ENCODE results near the gene DGKZ. TPM values are rescaled to one million over a fixed set of nuclear protein-coding genes. Genes with fewer than 3 reads are reported as not detected.
A peak's percentile ranks its signal among the peaks of the same experiment; 100 is the strongest.

DGKZ gene
- total and polyA plus RNA-seq, 2 of the 13 experiments (the other 11 are each of a cell fraction or from before 2014, with no cell fraction given), result 15.8 to 20.7 TPM

- TF ChIP-seq ZNF841 (CRISPR knock-in tag; IDR thresholded peaks at IDR 0.05; ENCODE audit: borderline replicate concordance) (no peak), FOSL2 (CRISPR knock-in tag; IDR thresholded peaks at IDR 0.05) (peak; percentile 19; the same call in 1 of the 2 replicates), ZNF737 (CRISPR knock-in tag; IDR thresholded peaks at IDR 0.05; ENCODE audit: borderline replicate concordance) (no peak), SRSF4 (IDR thresholded peaks at IDR 0.05; ENCODE audit: low read depth, low read length, poor library complexity, severe bottlenecking) (no peak), SNAPC4 (CRISPR knock-in tag; IDR thresholded peaks at IDR 0.05) (no peak), XRCC5 (optimal IDR thresholded peaks at IDR 0.05; ENCODE audit: low read length) (peak; percentile 91), MXD3 (CRISPR knock-in tag; IDR thresholded peaks at IDR 0.05) (0 out of 2 replicates have a peak, but pooled peaks have one; percentile 62), TERF1 (CRISPR knock-in tag; IDR thresholded peaks at IDR 0.05) (no peak), TRIM24 (CRISPR knock-in tag; IDR thresholded peaks at IDR 0.05) (no peak), BORCS8-MEF2B (CRISPR knock-in tag; IDR thresholded peaks at IDR 0.05) (peak; percentile 77; the same call in 1 of the 2 replicates), ZBTB20 (CRISPR knock-in tag; IDR thresholded peaks at IDR 0.05; ENCODE audit: borderline replicate concordance, low read depth) (no peak), ZNF10 (CRISPR knock-in tag; IDR thresholded peaks at IDR 0.05; ENCODE audit: borderline replicate concordance, low read depth) (no peak), ELF4 (CRISPR knock-in tag; IDR thresholded peaks at IDR 0.05; ENCODE audit: borderline replicate concordance) (no peak), ZBTB25 (CRISPR knock-in tag; IDR thresholded peaks at IDR 0.05) (no peak), POLR2A (IDR thresholded peaks at IDR 0.05; ENCODE audit: insufficient read depth in 1 of 2, low read depth in 2 of 2, low read length in 2 of 2) (no peak), ZNF276 (CRISPR knock-in tag; IDR thresholded peaks at IDR 0.05; ENCODE audit: low read depth) (no peak), ZNF672 (CRISPR knock-in tag; IDR thresholded peaks at IDR 0.05) (no peak), SKI (IDR thresholded peaks at IDR 0.05; ENCODE audit: partially characterized antibody) (peak; percentile 31), CREB1 (IDR thresholded peaks at IDR 0.05) (no peak), CREB1 (CRISPR knock-in tag; IDR thresholded peaks at IDR 0.05) (no peak)
These were observed 42.4 kb downstream of the DGKZ start (continued) for GRCh38 chr11:46389450-46390330.

Measured in HepG2 (cell line).